Gastroesophageal sphincter (tissue), 4 donors: ENCODE data around the gene FHOD3. TPM values are rescaled to one million over a fixed set of nuclear protein-coding genes. Genes with fewer than 3 reads are reported as not detected.

Source experiments
- ATAC-seq: fragments of 150-250 bp; one replicate; pipeline ENCODE4 v1.9.1; 2016; ENCODE audit warnings: mild to moderate bottlenecking, moderate library complexity
- H3K27ac ChIP-seq, 4 donors: fragments of 200-600 bp; sonication (generic) in 3 of 4; 1 replicate in 3 of 4; 2 replicates in 1 of 4; pipeline ENCODE4 v1.5.1; 2016 to 2019
- H3K27me3 ChIP-seq: fragments of 200-600 bp; sonication (generic); one replicate; pipeline ENCODE4 v1.5.1; 2019
- H3K36me3 ChIP-seq, 2 donors: fragments of 200-600 bp; sonication (generic); one replicate each; pipeline ENCODE4 v1.5.1; 2019; ENCODE audit warnings: control low read depth in 1 of 2
- H3K4me1 ChIP-seq, 3 donors: fragments of 200-600 bp; sonication (generic); 1 replicate in 2 of 3; 2 replicates in 1 of 3; pipeline ENCODE4 v1.5.1; 2016 to 2019; ENCODE audit warnings: control low read depth in 2 of 3
- H3K4me3 ChIP-seq, 2 donors: fragments of 200-600 bp; sonication (generic); one replicate each; pipeline ENCODE4 v1.5.1; 2019; ENCODE audit warnings: mild to moderate bottlenecking in 1 of 2, moderate library complexity in 1 of 2
- H3K9me3 ChIP-seq, 3 donors: fragments of 200-600 bp; sonication (generic); one replicate each; pipeline ENCODE4 v1.5.1; 2017 to 2019; ENCODE audit warnings: control low read depth in 2 of 3
- CTCF ChIP-seq, 4 experiments: fragments of 200-600 bp in 2 of 4; fragments of 450-650 bp in 2 of 4; sonication (generic) in 1 of 4; IDR thresholded peaks; one replicate each; pipeline ENCODE4 v1.5.1; 2017 to 2019; ENCODE audit warnings: antibody characterized with exemption in 4 of 4, mild to moderate bottlenecking in 2 of 4, moderate library complexity in 2 of 4
- EP300 ChIP-seq: sonication (generic); formaldehyde crosslinking; IDR thresholded peaks from one replicate; pipeline ENCODE4 v1.6.1; 2017; ENCODE audit warnings: antibody characterized with exemption, mild to moderate bottlenecking
- POLR2A ChIP-seq, 2 donors: fragments of 450-650 bp; IDR thresholded peaks; one replicate each; pipeline ENCODE4 v1.6.1; 2017; ENCODE audit warnings: antibody characterized with exemption in 2 of 2, mild to moderate bottlenecking in 2 of 2, moderate library complexity in 1 of 2
- POLR2AphosphoS5 ChIP-seq: sonication (generic); formaldehyde crosslinking; IDR thresholded peaks from one replicate; pipeline ENCODE4 v1.6.1; 2017; ENCODE audit warnings: antibody characterized with exemption
- WGBS, 2 donors: methylation state at CpG; one replicate each; pipeline ENCODE4 v1.1.5; 2018; ENCODE audit warnings: low coverage in 1 of 2; 5-methylcytosine and 5-hydroxymethylcytosine counted together
- total RNA-seq, 4 donors: library from RNA; depleted of rRNA; stranded (reverse); fragments of >200 nt; gene quantifications; one replicate each; pipeline ENCODE4 v1.1.0, GENCODE V29; 2016

FHOD3 gene
- total RNA-seq, 4 donors from 2014 or later = 18.4 to 36.7 (median 30.4) TPM

- 86 to 88% methylated on average over 1 of the region's 1 CpG for WGBS, 2 donors
- no peak overlapping the region for H3K27ac ChIP-seq
- no peak for TF ChIP-seq CTCF (IDR thresholded peaks at IDR 0.05)
- TF ChIP-seq POLR2A (IDR thresholded peaks at IDR 0.05) = no peak
- no peak for TF ChIP-seq POLR2AphosphoS5
- TF ChIP-seq EP300 = no peak
- ATAC-seq = no peak
- no peak overlapping the region for H3K4me3 ChIP-seq
- H3K27me3 ChIP-seq = no peaks in the 10 kb centered on the region
- peaks cover 0 to 9% (median 0%) of the 10 kb centered on the region in 3 donors for H3K9me3 ChIP-seq
- no peaks in the 10 kb centered on the region for H3K36me3 ChIP-seq
- H3K4me1 ChIP-seq = no peaks in the 10 kb centered on the region
These were observed 25.9 kb downstream of the FHOD3 start for GRCh38 chr18:36323421-36323820.

- H3K27ac ChIP-seq = no peak overlapping the region
- no peaks in the 10 kb centered on the region for H3K9me3 ChIP-seq
- 38 to 70% methylated on average over 1 of the region's 1 CpG for WGBS, 2 donors
- H3K4me1 ChIP-seq = peaks cover 0 to 8% (median 0%) of the 10 kb centered on the region in 3 donors
- H3K27me3 ChIP-seq = no peaks in the 10 kb centered on the region
- no peaks in the 10 kb centered on the region for H3K36me3 ChIP-seq
- ATAC-seq = no peak
- no peak for TF ChIP-seq CTCF (IDR thresholded peaks at IDR 0.05)
- no peak for TF ChIP-seq POLR2AphosphoS5
- no peak for TF ChIP-seq EP300
- TF ChIP-seq POLR2A (IDR thresholded peaks at IDR 0.05) = no peak
- H3K4me3 ChIP-seq = no peak overlapping the region
These were observed 28.3 kb downstream of the FHOD3 start for GRCh38 chr18:36325846-36326245.

- no peak for ATAC-seq
These were observed 29.3 kb downstream of the FHOD3 start for GRCh38 chr18:36326771-36327170.

GRCh38 chr18:36327352-36328316, 30.1 kb downstream of the FHOD3 start:
- TF ChIP-seq POLR2A (IDR thresholded peaks at IDR 0.05) = no peak
- TF ChIP-seq EP300 = no peak
- no peak for TF ChIP-seq CTCF (IDR thresholded peaks at IDR 0.05)
- no peak for TF ChIP-seq POLR2AphosphoS5
- whole genome bisulfite sequencing, 2 donors = 74 to 100% methylated on average over 4 to 5 of the region's 5 CpGs
- no peaks in the 10 kb centered on the region for H3K36me3 ChIP-seq
- no peak overlapping the region for H3K4me3 ChIP-seq
- no peaks in the 10 kb centered on the region for H3K27me3 ChIP-seq
- no peak overlapping the region for H3K27ac ChIP-seq
- ATAC-seq = no peak
- H3K9me3 ChIP-seq = no peaks in the 10 kb centered on the region
- H3K4me1 ChIP-seq = peaks cover 0 to 9% (median 0%) of the 10 kb centered on the region in 3 donors

More at GRCh38 chr18:36326771-36327170, 29.3 kb downstream of the FHOD3 start:
- Histone ChIP-seq H3K27me3 (no peaks in the 10 kb centered on the region), H3K27ac (no peak overlapping the region), H3K4me1 (peaks cover 0 to 9% (median 0%) of the 10 kb centered on the region in 3 donors), H3K9me3 (no peaks in the 10 kb centered on the region), H3K36me3 (no peaks in the 10 kb centered on the region), H3K4me3 (no peak overlapping the region)
- no peak for TF ChIP-seq POLR2A (IDR thresholded peaks at IDR 0.05)
- WGBS, 2 donors = 90% methylated on average over 4 to 6 of the region's 6 CpGs

- no peaks in the 10 kb centered on the region for H3K27me3 ChIP-seq
- H3K27ac ChIP-seq = no peak overlapping the region
- H3K4me1 ChIP-seq = peaks cover 0 to 9% (median 0%) of the 10 kb centered on the region in 3 donors
- H3K36me3 ChIP-seq = no peaks in the 10 kb centered on the region
- TF ChIP-seq POLR2AphosphoS5 = no peak
- no peak for TF ChIP-seq POLR2A (IDR thresholded peaks at IDR 0.05)
- TF ChIP-seq EP300 = no peak
- TF ChIP-seq CTCF (IDR thresholded peaks at IDR 0.05) = no peak
- H3K4me3 ChIP-seq = no peak overlapping the region
- no peaks in the 10 kb centered on the region for H3K9me3 ChIP-seq
- WGBS, 2 donors = 83 to 92% methylated on average over 2 to 3 of the region's 3 CpGs
- no peak for ATAC-seq
These were observed 30.9 kb downstream of the FHOD3 start for GRCh38 chr18:36328385-36328858.
